ENCODE results near the gene TMEM132C.
"Not testable (repeated sequence)": the region's sequence is repeated elsewhere in the genome, so short reads cannot be mapped to it uniquely, and the experiment has no call there.

Gene TMEM132C

DNA sequence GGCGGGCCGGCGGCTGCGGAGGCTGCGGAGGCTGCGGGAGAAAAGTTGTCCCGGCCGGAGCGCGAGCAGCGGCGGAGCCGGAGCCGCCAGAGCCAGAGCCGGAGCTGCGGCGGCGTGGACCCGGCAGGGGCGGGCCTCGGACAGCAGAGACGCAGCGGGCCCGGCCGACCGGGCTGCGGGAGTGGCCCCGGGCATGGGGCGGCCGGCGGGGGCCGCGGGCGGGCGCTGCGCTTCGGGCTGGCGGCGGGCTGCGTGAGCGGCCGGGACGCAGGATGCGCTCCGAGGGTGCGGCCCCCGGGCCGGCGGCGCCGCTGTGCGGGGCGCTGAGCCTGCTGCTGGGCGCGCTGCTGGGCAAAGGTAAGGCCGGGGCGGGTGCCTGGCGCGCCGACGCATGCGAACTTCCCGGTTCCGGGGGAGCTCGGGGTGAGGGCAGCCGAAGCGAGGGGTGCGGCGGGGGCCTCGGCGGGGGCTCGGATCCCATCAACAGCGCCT, at the start of gene TMEM132C:
Gene TMEM132C (plus strand): TSS at position 40 of the 492 bp plus-strand sequence. CDS start 233 bp downstream, at position 273.
- DNase-seq (ENCODE audit: low read depth in 2 of 2, low spot score in 1 of 2) = no peak

DNA sequence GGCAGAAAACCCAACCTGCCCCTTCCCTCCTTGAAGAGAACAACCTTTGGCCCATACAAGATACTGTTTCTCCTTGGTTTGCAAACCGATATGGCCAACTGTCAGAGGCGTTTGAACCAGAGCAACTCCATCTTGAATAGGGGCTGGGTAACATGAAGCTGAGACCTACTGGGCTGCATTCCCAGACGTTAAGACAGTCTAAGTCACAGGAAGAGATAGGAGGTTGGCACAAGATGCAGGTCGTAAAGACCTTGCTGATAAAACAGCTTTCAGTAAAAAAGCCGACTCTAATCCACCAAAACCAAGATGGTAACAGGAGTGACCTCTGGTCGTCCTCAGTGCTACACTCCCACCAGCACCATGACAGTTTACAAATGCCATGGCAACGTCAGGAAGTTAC, 42.7 kb upstream of the TMEM132C start:
- no peak for DNase-seq (ENCODE audit: low read depth in 2 of 2, low spot score in 1 of 2)

DNA sequence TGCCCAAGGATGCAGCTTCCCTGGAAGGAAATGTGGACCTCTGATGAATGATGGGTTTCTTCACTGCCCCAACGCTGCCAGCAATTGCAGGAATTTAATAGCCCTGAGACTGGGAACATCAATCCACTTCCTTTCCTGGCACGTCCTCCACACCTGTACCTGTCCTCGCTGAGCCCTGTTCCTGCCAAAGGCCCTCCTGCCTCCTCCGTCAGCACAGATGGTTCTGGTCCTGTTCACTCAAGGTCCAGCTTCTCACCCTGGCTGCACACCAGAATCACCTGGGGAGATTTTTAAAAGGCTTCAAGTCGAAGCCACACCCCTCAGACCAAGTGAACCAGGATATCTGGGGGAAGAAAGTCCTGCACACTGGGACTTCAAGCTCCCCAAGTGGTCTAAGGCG, 38.4 kb upstream of the TMEM132C start:
- DNase-seq (ENCODE audit: low read depth in 2 of 2, low spot score in 1 of 2) = no peak

DNA sequence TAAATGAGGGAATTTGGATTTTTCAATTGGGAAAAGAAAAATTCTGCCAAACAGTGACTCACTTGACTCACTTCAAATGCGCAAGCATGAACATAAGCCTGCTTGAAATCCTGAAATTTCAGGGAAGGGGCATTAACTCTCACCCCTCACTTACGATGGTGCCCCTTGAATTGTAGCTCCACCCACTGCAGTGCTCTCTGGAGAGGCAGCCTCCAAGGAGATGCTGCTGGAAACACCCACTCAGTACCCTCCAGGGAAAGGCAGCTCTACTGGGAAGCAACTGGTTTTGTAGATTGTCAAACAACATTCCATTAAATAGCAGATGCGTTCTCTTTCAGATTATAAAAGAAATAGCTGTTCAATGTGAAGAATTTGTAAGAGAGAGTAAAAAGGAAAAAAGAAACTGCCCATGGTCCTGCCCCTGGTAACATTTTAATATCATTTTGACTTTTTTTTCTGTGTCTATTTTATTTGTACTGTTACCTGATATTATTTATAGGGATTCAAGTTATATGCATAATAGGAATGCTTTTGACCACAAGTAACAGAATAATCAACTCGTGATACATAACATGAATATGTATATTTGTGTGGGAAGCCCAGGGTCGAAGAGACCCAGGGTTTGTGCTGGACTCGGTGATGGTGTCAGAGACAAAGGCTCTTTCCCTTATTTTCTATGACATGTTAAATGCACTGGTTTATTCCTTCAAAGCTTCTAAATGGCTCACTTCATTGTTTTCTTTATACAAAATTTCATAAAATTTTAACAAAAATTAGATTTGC, 31.1 kb upstream of the TMEM132C start:
- no peak for DNase-seq (ENCODE audit: low read depth in 2 of 2, low spot score in 1 of 2)

DNA sequence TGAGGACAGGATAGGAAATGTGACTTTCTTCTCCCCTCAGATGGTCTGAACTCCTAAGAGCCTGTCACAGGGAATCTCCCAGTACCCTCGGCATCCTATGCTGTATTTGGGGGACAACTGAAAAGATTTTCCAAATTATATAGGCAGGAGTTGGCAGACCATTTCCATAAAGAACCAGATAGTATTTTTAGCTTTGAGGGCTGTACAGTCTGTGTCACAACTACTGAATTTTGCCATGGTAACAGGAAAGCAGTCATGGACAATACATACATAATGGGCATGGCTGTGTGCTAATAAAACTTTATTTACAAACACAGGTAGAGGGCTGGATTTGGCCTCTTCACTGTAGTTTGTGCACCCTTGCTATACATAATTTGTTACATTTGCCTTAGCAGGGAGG, 30.4 kb upstream of the TMEM132C start:
- DNase-seq (ENCODE audit: low read depth in 2 of 2, low spot score in 1 of 2) = no peak

DNA sequence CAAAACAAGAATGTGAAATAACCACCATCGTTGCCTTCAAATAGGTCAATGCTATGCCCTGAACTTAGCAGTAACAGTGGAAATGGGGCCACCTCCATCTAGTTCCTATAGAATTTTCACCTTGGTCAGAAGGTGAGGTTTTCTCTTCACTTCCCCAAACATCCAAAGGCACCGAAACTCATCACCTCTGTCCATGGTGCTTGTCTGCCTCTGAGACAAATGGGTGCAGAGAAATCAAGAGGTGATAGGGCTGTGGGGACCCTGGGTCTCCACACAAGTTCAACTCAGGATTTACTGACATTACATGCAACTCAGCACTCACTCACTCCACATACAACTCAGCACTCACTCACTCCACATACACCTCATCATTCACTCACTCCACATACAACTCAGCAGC, 26.2 kb upstream of the TMEM132C start:
- DNase-seq (ENCODE audit: low read depth in 2 of 2, low spot score in 1 of 2) = no peak

DNA sequence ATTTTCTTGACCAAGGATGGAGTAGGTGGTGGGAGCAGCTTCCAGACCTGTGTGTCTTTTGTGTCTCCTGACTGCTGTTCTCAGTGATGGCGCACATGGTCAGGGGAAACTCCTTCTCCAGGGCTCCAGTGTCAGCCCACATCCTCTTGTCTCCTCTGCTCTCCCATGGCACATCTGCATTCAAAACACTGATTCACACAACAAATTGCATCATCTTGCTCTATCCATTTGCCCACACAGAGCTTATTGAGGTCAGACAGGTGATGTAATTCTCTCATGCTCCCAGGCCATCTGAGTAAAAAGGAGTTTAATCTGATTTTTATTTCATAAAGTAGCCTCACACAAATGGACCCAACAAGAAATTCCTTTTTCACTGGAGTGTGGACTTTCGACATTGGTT, 21.8 kb upstream of the TMEM132C start:
- DNase-seq (ENCODE audit: low read depth in 2 of 2, low spot score in 1 of 2) = no peak

DNA sequence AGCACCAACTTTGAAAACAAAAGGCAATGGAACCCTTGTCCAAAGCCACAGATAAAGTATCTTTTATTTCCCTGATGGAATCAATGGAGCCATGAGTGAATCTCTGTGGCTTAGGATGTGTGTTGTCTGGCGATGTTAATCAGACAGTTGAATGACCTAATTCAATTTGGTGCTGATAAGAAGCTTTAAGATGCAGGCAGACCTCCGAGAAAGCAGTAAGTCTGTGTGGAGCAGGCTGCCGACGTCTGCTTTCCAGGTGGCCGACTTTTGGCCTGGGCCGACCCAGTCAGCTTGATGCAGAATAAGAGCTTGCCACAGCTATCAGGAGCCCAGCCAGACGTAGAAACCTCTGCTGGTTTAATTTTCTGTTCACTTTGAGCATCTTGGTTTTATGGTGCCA, 21.1 kb upstream of the TMEM132C start:
- DNase-seq (ENCODE audit: low read depth in 2 of 2, low spot score in 1 of 2) = no peak

DNA sequence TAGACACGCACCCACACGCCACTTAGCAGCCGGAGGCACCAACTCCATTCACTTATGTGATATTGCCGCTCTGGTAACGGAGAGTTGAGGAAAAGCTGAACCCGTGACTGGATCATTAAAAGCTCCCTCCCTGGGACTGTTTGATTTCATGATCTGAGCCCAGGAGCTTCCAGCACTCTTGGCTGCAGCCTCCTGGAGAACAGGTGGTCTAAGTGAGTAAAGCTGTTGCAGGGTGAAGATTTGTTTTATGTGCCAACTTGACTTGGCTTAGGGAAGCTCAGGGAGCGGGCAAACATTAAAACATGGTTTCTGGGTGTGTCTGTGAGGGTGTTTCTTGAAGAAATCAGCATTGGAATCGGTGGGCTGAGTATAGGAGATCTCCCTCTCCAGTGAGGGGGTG, 16.9 kb upstream of the TMEM132C start:
- DNase-seq (ENCODE audit: low read depth in 2 of 2, low spot score in 1 of 2) = no peak

DNA sequence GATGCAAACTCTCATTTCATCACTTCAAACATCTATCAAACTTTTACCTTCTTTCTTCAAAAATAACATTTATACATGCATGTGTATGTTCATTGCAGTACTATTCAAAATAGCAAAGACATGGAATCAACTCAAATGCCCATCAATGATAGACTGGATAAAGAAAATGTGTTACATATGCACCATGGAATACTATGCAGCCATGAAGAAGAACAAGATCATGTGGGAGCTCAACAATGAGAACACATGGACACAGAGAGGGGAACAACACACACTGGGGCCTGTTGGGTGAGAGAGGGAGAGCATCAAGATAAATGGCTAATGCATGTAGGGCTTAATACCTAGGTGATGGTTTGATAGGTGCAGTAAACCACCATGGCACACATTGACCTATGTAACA, 13.1 kb upstream of the TMEM132C start:
- DNase-seq (ENCODE audit: low read depth in 2 of 2, low spot score in 1 of 2) = not testable (repeated sequence)

DNA sequence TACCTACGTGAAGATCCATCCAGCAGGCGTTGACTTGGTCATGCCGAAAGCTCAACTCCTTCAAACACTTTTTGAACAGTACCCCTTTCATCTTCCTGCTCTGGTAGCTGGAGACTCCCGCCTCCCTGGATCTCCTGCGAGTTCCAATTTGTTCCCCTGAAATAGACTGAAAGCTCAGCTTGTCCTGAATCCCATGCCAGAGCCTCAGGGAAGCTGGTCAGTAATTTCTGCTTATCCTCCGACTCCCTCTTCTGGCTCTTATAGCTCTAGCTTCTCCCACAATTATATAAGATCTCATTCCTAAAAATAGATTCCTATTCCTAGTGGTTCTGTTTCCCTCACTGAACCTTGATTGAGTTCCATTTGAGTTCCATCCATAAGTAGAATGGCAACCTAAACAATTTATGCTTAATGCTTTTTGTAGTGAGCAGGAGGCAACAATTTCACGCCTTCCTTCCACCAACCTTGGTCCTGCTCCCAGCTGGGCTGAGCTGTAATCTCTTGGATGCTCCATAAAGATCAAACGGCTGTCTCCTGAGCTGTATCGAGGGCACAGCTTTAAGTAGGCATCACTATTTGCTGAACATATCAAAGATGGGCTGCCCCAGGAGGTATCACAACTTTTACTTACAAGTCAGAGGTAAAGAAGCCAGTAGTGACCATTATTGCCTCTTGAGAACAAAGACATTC, 8.0 kb upstream of the TMEM132C start:
- DNase-seq (ENCODE audit: low read depth in 2 of 2, low spot score in 1 of 2) = no peak

DNA sequence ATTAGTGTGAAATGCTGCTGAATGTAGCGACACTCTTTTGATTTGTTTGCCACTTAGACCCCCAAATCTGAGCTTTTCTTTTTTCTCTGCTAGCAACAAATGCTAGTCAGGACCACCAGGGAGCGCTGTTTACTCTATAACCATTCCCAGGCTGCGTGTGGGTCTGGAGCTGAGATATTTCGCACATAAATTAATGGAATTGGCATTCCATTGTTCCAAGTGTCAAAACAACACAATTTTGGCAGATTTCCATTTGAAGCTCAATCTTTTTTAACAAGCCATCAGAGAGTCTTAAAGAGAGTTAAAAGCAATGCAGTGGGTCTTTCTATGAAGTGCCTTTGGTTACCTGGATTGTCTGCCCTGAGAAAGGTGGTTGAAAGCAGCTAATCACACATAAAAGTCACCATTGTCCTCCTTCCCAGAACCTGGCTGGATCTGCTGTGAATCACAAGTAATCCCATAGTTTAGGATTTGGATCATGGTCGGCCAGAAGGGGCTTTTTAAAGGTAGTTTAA, 7.4 kb upstream of the TMEM132C start:
- DNase-seq (ENCODE audit: low read depth in 2 of 2, low spot score in 1 of 2) = no peak

DNA sequence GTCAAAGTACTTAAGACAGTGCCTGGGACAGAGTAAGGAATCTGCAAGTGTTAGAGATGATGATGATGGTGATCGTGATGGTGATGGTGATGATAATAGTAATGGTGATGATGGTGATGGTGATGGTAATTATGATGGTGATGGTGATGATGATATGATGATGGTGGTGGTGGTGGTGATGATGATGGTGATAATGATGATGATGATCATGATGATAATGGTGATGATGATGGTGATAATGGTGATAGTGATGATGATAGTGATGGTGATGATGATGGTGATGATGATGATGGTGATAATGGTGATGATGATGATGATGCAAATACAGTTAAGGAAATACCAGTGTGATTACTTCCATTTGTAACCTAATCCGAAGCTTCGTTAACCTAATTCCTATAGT, 5.2 kb upstream of the TMEM132C start:
- no peak for DNase-seq (ENCODE audit: low read depth in 2 of 2, low spot score in 1 of 2)

DNA sequence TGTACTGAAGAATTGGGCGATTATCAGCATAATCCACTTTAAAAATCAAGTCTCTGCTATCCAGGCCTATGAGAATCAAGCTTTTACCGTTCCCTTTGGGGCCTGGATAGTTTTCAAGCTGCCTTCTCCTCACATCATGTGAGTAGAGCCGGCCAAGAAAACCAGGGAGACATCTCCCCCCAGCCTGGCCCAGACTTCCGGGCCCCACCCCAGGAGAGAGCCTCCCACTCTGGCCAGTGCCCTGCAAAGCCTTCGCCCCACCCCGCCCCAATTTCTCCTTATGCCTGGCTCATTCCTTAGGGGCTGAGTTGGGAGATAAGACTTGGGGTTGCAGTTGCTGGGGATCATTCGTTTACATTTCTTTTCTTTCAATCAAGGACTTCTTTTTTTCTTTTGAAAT, 1.4 kb upstream of the TMEM132C start:
- DNase-seq (ENCODE audit: low read depth in 2 of 2, low spot score in 1 of 2) = no peak

DNA sequence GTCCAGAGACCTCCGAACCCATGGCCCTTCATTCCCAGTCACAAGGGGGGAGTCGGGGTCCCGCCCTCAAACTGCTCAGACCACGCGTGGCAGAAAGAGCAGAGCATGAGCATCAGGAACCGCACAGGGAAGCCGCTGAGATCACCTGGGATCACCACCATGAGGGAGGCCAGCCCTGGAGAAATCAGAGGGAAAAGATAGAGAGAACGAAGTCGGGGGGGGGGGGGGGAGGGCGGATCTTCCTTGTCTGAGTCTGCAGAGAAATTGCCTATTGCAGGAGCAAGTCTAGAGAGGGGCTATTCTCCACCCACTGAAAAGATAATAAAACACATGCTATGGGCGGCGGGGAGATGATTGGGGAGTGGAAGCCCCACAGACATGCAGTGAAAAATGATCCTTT, 884 bp upstream of the TMEM132C start:
- DNase-seq (ENCODE audit: low read depth in 2 of 2, low spot score in 1 of 2) = no peak

DNA sequence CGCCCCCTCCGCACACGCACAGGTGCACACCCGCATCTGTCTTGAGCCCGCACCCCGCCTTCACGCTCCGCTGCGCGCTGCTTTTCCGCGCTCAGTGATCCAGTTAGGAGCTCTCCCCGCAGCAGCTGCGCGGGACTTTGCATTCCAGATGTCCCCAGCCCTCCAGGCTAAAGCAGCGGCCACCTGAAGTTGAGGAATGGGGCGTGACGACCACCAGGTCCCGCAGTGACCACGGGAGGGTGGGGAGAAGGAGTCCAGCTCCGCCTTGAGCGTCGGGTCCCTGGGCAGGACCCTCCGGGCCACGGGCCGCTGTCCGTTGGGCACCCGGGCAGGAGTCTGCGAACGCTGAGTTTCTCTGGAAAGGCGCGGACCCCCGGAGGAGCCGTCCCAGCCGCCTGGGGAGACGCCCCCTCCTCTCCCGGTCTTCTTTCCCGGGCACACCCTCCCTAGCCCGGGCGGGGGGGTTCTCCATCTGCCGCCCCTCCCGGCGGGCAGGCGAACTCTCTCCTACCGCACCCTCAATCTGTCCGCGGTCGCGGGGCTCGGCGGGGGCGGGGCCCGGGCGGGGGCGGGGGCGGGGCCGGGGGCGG, 334 bp upstream of the TMEM132C start:
- DNase-seq (ENCODE audit: low read depth in 2 of 2, low spot score in 1 of 2) = no peak

DNA sequence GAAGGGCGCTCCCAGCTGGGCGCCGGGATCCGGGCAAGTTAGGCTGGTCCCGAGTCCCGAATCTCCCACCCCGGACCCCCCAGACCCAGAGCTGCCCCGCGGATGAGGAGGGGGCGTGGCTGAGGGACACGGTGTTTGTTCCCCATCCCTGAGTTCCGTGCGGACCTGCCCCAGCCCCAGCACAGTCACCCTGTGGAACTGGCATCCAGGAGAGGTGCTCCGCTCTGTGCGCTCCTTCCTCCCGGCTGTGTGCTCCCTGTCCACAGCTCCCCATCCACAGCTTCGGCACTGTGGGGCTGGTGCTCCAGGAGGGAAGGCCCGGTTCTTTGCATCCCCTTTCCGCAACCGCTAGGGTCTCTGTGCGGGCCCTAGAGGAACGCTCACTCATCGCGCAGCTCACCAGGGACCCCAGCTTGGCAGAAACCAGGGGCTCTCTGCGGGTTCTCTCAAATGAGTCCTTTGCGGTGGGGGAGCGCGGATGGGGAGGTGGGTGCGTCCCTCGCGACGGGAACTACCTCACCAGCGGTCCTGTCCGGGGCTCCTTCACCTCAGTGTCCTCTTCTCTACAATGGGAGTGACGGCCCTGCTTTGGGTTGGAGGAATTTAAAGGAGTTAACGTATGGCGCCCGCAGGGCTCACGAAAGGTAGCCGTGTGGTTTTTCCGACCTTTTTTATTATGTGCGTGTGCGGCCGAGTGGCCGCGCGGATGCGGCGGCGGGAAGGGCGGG, 845 bp downstream of the TMEM132C start:
- DNase-seq (ENCODE audit: low read depth in 2 of 2, low spot score in 1 of 2) = no peak

DNA sequence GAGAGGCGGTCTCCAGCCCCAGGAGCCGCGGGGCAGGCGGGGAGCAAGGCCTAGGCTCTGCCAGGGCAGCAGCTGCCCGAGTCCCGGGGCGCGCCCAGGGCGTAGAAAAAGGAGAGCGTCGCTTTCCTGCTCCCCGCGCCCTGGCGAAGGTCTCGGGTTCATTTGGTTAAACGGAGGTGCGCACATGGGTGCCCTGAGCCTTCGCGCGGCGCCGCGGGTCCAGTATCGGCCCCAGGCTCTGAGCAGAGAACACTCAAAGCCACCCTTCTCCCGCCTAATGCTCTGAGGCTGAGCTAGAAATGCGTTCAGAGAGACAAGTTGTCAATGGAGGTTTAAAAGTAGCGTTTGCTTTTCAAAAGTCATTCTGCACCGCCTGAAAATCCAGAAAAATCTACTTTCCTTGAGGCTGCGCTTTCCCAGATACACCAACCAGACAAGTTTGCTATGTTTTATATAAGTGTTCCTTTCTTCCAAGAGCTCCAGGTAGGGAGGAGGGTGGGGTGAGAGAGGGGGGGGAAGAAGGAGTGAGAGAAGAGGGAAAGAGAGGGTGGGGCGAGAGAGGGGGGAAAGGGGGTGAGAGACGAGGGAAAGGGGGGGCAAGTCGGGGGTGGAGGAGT, 1.5 kb downstream of the TMEM132C start:
- DNase-seq (ENCODE audit: low read depth in 2 of 2, low spot score in 1 of 2) = no peak

DNA sequence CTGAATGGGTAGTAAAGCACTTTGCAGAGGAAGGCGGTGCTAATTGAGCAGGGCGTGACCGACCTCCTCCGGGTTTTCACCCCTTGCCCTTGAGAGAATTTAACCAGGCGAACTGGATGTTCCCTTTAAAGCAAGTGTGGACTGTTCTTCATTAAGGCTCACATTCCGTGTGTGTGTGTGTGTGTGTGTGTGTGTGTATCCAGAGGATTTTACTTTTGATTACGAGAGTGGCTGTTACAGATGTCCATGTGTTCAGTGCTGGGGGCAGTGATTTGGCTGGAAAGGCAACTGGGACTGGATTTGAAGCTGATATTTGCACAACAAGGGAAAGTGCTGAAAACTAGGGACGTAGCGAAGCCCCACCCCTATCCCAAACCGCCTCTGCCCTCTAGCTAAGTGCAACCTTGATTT, 2.2 kb downstream of the TMEM132C start:
- DNase-seq (ENCODE audit: low read depth in 2 of 2, low spot score in 1 of 2) = no peak

DNA sequence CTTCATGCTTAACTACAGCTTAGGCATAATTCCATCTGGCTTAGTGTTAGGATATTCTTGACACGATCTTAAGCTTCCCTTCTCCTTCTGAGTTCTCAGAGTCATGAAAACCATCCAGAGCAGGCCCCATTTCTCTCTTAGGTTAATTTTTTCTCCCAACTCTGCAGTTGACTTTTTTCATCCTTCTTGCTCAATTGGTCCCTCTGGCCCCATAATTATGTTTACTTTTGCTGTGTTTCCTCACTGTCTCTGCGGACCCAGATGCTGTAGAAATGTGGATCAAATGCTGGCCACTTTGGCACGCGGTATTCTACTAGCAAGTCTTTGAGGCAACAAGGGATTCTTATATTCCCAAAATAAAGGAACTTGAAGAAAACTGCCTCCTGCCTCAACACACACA, 9.5 kb downstream of the TMEM132C start:
- no peak for DNase-seq (ENCODE audit: low read depth in 2 of 2, low spot score in 1 of 2)

DNA sequence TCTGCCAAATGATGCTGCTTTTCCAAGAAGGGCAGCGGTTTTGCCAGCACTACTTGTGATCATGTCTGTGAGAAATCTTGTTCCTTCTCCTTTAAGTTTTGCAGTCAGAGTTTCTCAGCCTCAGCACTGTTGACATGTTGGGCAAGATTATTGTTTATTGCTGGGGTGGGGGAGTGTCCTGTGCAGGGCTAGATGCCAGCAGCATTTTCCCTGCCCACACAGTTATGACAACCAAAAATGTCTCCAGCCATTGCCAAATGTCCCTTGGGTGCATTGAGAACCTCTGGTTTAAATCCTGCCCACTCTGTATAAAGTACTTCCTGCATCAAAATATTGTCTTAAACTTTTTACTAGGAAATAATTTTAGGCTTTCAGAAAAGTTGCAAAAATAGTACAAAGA, 20.0 kb downstream of the TMEM132C start:
- no peak for DNase-seq (ENCODE audit: low read depth in 2 of 2, low spot score in 1 of 2)

All from stimulated activated CD8-positive, alpha-beta memory T cell treated with anti-CD3 and anti-CD28 coated beads, Interleukin-4, amount 100 ng/mL, for 1 hour (primary cell).